ENCODE results near the gene IMPG1. TPM values are rescaled to one million over a fixed set of nuclear protein-coding genes. Genes with fewer than 3 reads are reported as not detected.

The IMPG1 gene
- total RNA-seq (0.22 TPM), polyA plus RNA-seq (ENCODE audit: insufficient read depth in 1 of 8, insufficient read length in 8 of 8, low replicate concordance in 1 of 8) (under 1 TPM; 0.11 to 0.79 (median 0.43) TPM)
- long read RNA-seq, donor 1 = 0 reads
- long read RNA-seq, donor 2 = 0 reads
- long read RNA-seq, donor 3 = 0 reads
- long read RNA-seq, donor 4 = 0 reads
- long read RNA-seq, donor 5 = 0 reads
- long read RNA-seq, donor 6 = 0 reads
- long read RNA-seq, donor 7 = 0 reads
- long read RNA-seq, donor 8 = 0 reads
- long read RNA-seq, donor 9 = 0 reads
- long read RNA-seq, donor 10 = 0 reads
- long read RNA-seq, donor 11 = 0 reads

DNA sequence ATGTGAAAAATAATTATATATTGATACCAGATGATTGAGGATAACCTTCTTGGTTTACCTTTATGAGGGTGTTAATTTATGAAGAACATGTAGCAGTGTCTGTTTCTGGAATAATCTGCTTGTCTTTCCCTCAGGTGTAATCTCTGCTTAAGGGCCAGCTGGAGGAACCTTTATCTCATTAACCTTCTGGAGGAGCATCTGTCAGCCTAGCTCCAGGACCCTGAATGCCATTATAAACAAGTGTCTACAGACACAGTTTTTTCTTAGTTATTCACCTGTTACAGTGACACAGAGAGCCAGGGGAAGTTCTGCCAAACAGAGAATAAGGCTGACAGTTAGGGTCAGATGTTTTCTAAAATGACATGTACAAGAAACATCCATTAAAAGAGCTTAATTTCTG lies at the start of gene IMPG1:
Gene IMPG1 (minus strand): TSS at position 101 of the 400 bp plus-strand sequence. CDS start 174 bp downstream, outside the sequence.
- H3K9me3 ChIP-seq (replicated peaks; ENCODE audit: control insufficient read depth, low read depth, low read length) = no peaks in the 10 kb centered on the region
- DNase-seq = no peak
- H3K4me1 ChIP-seq (ENCODE audit: control insufficient read depth, insufficient read depth, low read length) = no peaks in the 10 kb centered on the region
- no peak within 1 kb of the TSS for H3K27ac ChIP-seq (ENCODE audit: low read length)
- no peak within 1 kb of the TSS for H3K4me3 ChIP-seq (ENCODE audit: low read length)
- no peaks in the 10 kb centered on the region for H3K27me3 ChIP-seq (ENCODE audit: control insufficient read depth, insufficient read depth, low read length)
- no peaks in the 10 kb centered on the region for H3K36me3 ChIP-seq (ENCODE audit: control insufficient read depth, insufficient read depth, low read length)

GRCh38 chr6:76120302-76120701 lies 47.8 kb upstream of the IMPG1 start:
- H3K4me3 ChIP-seq (ENCODE audit: low read length) = no peak overlapping the region
- no peak for DNase-seq

DNA sequence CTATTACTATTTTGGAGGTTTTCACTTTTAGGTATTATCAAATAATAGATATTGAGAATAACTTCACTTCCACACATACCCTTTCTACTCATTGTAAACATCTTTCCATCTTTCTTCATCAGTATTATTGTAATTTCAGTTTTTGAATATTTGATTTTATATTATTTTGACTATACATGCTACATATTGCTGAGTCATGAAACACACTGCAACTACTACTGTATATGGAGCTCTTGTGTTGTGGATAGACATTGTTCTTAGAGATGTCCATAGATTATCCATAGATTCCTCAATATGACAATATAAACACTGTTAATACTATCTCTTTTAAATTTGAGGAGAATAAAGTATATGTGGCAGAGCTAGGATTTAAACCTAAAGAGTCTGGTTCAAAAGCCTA lies 819 bp upstream of the IMPG1 start:
- H3K36me3 ChIP-seq (ENCODE audit: control insufficient read depth, insufficient read depth, low read length) = no peaks in the 10 kb centered on the region
- no peaks in the 10 kb centered on the region for H3K9me3 ChIP-seq (replicated peaks; ENCODE audit: control insufficient read depth, low read depth, low read length)
- H3K4me3 ChIP-seq (ENCODE audit: low read length) = no peak overlapping the region
- H3K27ac ChIP-seq (ENCODE audit: low read length) = no peak overlapping the region
- H3K27me3 ChIP-seq (ENCODE audit: control insufficient read depth, insufficient read depth, low read length) = no peaks in the 10 kb centered on the region
- no peaks in the 10 kb centered on the region for H3K4me1 ChIP-seq (ENCODE audit: control insufficient read depth, insufficient read depth, low read length)
- no peak for DNase-seq

More at GRCh38 chr6:76120302-76120701, 47.8 kb upstream of the IMPG1 start:
- Histone ChIP-seq H3K27ac (ENCODE audit: low read length) (no peak overlapping the region), H3K36me3 (ENCODE audit: control insufficient read depth, insufficient read depth, low read length) (no peaks in the 10 kb centered on the region), H3K9me3 (replicated peaks; ENCODE audit: control insufficient read depth, low read depth, low read length) (peaks cover 4% of the 10 kb centered on the region), H3K27me3 (ENCODE audit: control insufficient read depth, insufficient read depth, low read length) (no peaks in the 10 kb centered on the region), H3K4me1 (ENCODE audit: control insufficient read depth, insufficient read depth, low read length) (no peaks in the 10 kb centered on the region)

- no peaks in the 10 kb centered on the region for H3K9me3 ChIP-seq (replicated peaks; ENCODE audit: control insufficient read depth, low read depth, low read length)
- no peaks in the 10 kb centered on the region for H3K27me3 ChIP-seq (ENCODE audit: control insufficient read depth, insufficient read depth, low read length)
- no peak for DNase-seq
- no peak overlapping the region for H3K4me3 ChIP-seq (ENCODE audit: low read length)
- no peak overlapping the region for H3K27ac ChIP-seq (ENCODE audit: low read length)
- no peaks in the 10 kb centered on the region for H3K4me1 ChIP-seq (ENCODE audit: control insufficient read depth, insufficient read depth, low read length)
- no CpG with 5 or more reads among the region's 1 CpG for whole genome bisulfite sequencing (ENCODE audit: insufficient coverage)
- no peaks in the 10 kb centered on the region for H3K36me3 ChIP-seq (ENCODE audit: control insufficient read depth, insufficient read depth, low read length)
Observed at GRCh38 chr6:76057469-76057868, 15.0 kb downstream of the IMPG1 start.

DNA sequence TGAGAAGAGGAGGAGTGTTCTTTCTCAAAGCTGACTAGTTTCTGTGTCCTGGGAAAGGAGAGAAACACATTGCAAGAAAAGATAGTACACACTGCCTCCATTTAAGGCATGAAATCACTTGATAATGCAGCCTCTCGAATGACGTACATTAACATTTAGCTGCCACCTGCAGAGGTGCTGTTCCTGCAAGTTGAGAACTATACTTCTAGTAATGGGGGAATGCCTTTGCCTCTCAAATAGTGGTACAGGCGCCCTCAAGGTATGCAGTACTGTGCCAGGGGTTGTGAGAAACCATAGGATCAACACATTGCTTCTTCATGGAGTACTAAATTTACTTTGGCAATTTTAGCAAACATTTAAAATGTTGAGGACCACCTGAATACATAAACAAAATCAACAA lies 20.1 kb downstream of the IMPG1 start:
- no peak for DNase-seq
- H3K9me3 ChIP-seq (replicated peaks; ENCODE audit: control insufficient read depth, low read depth, low read length) = no peaks in the 10 kb centered on the region
- H3K4me1 ChIP-seq (ENCODE audit: control insufficient read depth, insufficient read depth, low read length) = no peaks in the 10 kb centered on the region
- no peak overlapping the region for H3K4me3 ChIP-seq (ENCODE audit: low read length)
- no peak overlapping the region for H3K27ac ChIP-seq (ENCODE audit: low read length)
- no CpG with 5 or more reads among the region's 3 CpGs for WGBS (ENCODE audit: insufficient coverage)
- no peaks in the 10 kb centered on the region for H3K27me3 ChIP-seq (ENCODE audit: control insufficient read depth, insufficient read depth, low read length)
- no peaks in the 10 kb centered on the region for H3K36me3 ChIP-seq (ENCODE audit: control insufficient read depth, insufficient read depth, low read length)

GRCh38 chr6:76043690-76044089 lies 28.8 kb downstream of the IMPG1 start:
- DNase-seq = no peak
- WGBS (ENCODE audit: insufficient coverage) = 75% methylated on average over 1 of the region's 2 CpGs
- Histone ChIP-seq H3K36me3 (ENCODE audit: control insufficient read depth, insufficient read depth, low read length) (no peaks in the 10 kb centered on the region), H3K9me3 (replicated peaks; ENCODE audit: control insufficient read depth, low read depth, low read length) (no peaks in the 10 kb centered on the region), H3K4me3 (ENCODE audit: low read length) (no peak overlapping the region), H3K27me3 (ENCODE audit: control insufficient read depth, insufficient read depth, low read length) (no peaks in the 10 kb centered on the region), H3K4me1 (ENCODE audit: control insufficient read depth, insufficient read depth, low read length) (no peaks in the 10 kb centered on the region), H3K27ac (ENCODE audit: low read length) (no peak overlapping the region)

- Histone ChIP-seq H3K4me1 (ENCODE audit: control insufficient read depth, insufficient read depth, low read length) (no peaks in the 10 kb centered on the region), H3K27me3 (ENCODE audit: control insufficient read depth, insufficient read depth, low read length) (no peaks in the 10 kb centered on the region), H3K27ac (ENCODE audit: low read length) (no peak overlapping the region), H3K4me3 (ENCODE audit: low read length) (no peak overlapping the region), H3K36me3 (ENCODE audit: control insufficient read depth, insufficient read depth, low read length) (no peaks in the 10 kb centered on the region), H3K9me3 (replicated peaks; ENCODE audit: control insufficient read depth, low read depth, low read length) (no peaks in the 10 kb centered on the region)
- WGBS (ENCODE audit: insufficient coverage) = no CpG with 5 or more reads among the region's 1 CpG
- DNase-seq = no peak
Observed at GRCh38 chr6:76035713-76036112, 36.7 kb downstream of the IMPG1 start.

GRCh38 chr6:76026101-76026500 lies 46.4 kb downstream of the IMPG1 start:
- Histone ChIP-seq H3K4me1 (ENCODE audit: control insufficient read depth, insufficient read depth, low read length) (no peaks in the 10 kb centered on the region), H3K4me3 (ENCODE audit: low read length) (no peak overlapping the region), H3K36me3 (ENCODE audit: control insufficient read depth, insufficient read depth, low read length) (no peaks in the 10 kb centered on the region), H3K9me3 (replicated peaks; ENCODE audit: control insufficient read depth, low read depth, low read length) (peaks cover 23% of the 10 kb centered on the region), H3K27ac (ENCODE audit: low read length) (no peak overlapping the region), H3K27me3 (ENCODE audit: control insufficient read depth, insufficient read depth, low read length) (no peaks in the 10 kb centered on the region)
- WGBS (ENCODE audit: insufficient coverage) = 97% methylated on average over 5 of the region's 6 CpGs
- no peak for DNase-seq

DNA sequence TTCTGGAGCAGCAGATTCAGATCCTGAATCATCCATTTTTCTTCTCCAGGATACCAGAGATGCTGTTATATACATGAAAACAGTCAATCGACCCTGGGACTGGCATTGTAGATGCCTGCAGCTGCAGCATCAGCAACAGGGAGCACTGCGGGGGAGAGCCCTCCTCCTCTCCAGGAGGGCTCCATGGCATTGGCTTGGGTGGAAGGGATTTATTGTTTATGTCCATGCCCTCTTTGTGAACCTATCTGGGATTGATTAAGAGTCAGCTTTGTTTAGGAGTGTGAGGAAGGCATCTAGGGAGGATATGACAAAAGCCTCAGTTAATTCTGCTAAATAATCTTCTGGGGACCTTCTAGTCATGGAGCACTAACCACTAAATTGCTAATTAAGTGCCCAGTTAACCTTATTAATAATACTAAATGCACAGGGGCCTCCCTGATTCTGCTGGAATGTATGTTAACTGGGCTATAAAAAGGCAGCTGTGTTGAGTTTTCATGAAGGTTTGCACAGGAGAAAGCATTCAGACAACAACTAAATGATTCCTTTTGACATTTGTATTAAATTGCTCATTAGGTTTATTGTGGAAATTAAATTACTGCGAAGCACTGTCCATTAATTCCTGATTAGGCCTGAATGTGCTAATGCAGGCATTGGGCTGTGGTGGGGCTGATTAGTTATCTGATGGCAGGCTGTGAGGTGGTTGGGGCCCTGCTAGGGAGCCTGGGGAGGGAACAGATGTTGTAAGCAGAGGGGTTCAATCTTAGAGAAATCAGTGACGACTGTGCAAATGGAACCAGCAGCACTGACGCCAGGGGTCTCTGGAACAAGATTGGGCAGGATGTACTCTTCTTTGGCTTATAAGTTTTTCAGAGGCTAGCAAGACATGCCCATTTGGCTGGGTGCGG lies 57.6 kb downstream of the IMPG1 start:
- 39% methylated on average over 4 of the region's 6 CpGs for WGBS (ENCODE audit: insufficient coverage)

DNA sequence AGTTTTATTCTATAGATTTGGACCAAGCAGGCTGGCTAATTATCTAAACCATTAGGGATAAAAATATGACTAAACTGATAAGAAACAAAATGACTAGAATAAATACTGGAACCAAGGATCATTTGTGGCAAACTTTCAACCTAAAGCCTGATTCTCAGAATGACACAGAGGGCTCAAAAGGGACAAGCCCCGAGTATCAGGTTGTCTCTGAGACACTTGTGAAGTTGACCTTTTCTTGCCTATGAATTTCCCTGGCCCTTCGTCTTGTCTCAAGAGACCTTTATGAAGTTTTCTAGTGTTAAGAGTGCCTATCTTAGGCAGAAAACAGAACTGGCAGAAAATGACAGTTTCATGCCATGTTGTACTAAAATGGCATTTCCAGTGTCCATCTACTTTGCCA lies 68.3 kb downstream of the IMPG1 start:
- 57% methylated on average over 2 of the region's 2 CpGs for WGBS (ENCODE audit: insufficient coverage)
- Histone ChIP-seq H3K4me3 (ENCODE audit: low read length) (no peak overlapping the region), H3K27ac (ENCODE audit: low read length) (no peak overlapping the region), H3K27me3 (ENCODE audit: control insufficient read depth, insufficient read depth, low read length) (no peaks in the 10 kb centered on the region), H3K36me3 (ENCODE audit: control insufficient read depth, insufficient read depth, low read length) (no peaks in the 10 kb centered on the region), H3K4me1 (ENCODE audit: control insufficient read depth, insufficient read depth, low read length) (no peaks in the 10 kb centered on the region), H3K9me3 (replicated peaks; ENCODE audit: control insufficient read depth, low read depth, low read length) (no peaks in the 10 kb centered on the region)
- no peak for DNase-seq

More for the DNA sequence above, 57.6 kb downstream of the IMPG1 start:
- Histone ChIP-seq H3K4me1 (ENCODE audit: control insufficient read depth, insufficient read depth, low read length) (no peaks in the 10 kb centered on the region), H3K9me3 (replicated peaks; ENCODE audit: control insufficient read depth, low read depth, low read length) (no peaks in the 10 kb centered on the region), H3K4me3 (ENCODE audit: low read length) (no peak overlapping the region), H3K27ac (ENCODE audit: low read length) (no peak overlapping the region), H3K27me3 (ENCODE audit: control insufficient read depth, insufficient read depth, low read length) (no peaks in the 10 kb centered on the region), H3K36me3 (ENCODE audit: control insufficient read depth, insufficient read depth, low read length) (no peaks in the 10 kb centered on the region)
- DNase-seq = no peak

Measured in muscle of leg (tissue), 16 donors.